ENCODE data around the gene MFF.

Gene MFF

GRCh38 chr2:227295806-227296205, 29.2 kb upstream of the MFF start:
- H3K4me1 ChIP-seq (ENCODE audit: control insufficient read depth, insufficient read depth, low read length) = no peaks in the 10 kb centered on the region
- H3K27ac ChIP-seq (ENCODE audit: extremely low read depth, low read depth, low read length) = no peak overlapping the region
- H3K36me3 ChIP-seq (ENCODE audit: control insufficient read depth in 2 of 2, insufficient read depth in 1 of 2, low read length in 2 of 2) = no peaks in the 10 kb centered on the region
- H3K4me3 ChIP-seq (ENCODE audit: low read depth, low read length) = no peak overlapping the region
- no peaks in the 10 kb centered on the region for H3K9me3 ChIP-seq (ENCODE audit: control insufficient read depth, insufficient read depth, low read depth, low read length)
- POLR2A ChIA-PET = no interaction called here
- TF ChIP-seq ZNF585B (tag by site-specific recombination; IDR thresholded peaks at IDR 0.05) = no peak
- TF ChIP-seq GLIS2 (tag by site-specific recombination; IDR thresholded peaks at IDR 0.05) = no peak
- no peak for TF ChIP-seq ZNF184 (tag by site-specific recombination; IDR thresholded peaks at IDR 0.05)
- no peak for TF ChIP-seq ZNF488 (tag by site-specific recombination; IDR thresholded peaks at IDR 0.05)
- TF ChIP-seq ZSCAN4 (tag by site-specific recombination; IDR thresholded peaks at IDR 0.05) = no peak
- no peak for TF ChIP-seq ZSCAN5A (tag by site-specific recombination; IDR thresholded peaks at IDR 0.05)
- no peak for TF ChIP-seq ZNF148 (tag by site-specific recombination; IDR thresholded peaks at IDR 0.05; ENCODE audit: borderline replicate concordance)
- no peak for TF ChIP-seq ZNF169 (tag by site-specific recombination; IDR thresholded peaks at IDR 0.05)
- TF ChIP-seq ZNF335 (tag by site-specific recombination; conservative IDR thresholded peaks at IDR 0.05) = no peak
- no peak for TF ChIP-seq ZNF501 (tag by site-specific recombination; IDR thresholded peaks at IDR 0.05)
- no peak for TF ChIP-seq ZNF544 (tag by site-specific recombination; IDR thresholded peaks at IDR 0.05)
- TF ChIP-seq, protein P1, sequence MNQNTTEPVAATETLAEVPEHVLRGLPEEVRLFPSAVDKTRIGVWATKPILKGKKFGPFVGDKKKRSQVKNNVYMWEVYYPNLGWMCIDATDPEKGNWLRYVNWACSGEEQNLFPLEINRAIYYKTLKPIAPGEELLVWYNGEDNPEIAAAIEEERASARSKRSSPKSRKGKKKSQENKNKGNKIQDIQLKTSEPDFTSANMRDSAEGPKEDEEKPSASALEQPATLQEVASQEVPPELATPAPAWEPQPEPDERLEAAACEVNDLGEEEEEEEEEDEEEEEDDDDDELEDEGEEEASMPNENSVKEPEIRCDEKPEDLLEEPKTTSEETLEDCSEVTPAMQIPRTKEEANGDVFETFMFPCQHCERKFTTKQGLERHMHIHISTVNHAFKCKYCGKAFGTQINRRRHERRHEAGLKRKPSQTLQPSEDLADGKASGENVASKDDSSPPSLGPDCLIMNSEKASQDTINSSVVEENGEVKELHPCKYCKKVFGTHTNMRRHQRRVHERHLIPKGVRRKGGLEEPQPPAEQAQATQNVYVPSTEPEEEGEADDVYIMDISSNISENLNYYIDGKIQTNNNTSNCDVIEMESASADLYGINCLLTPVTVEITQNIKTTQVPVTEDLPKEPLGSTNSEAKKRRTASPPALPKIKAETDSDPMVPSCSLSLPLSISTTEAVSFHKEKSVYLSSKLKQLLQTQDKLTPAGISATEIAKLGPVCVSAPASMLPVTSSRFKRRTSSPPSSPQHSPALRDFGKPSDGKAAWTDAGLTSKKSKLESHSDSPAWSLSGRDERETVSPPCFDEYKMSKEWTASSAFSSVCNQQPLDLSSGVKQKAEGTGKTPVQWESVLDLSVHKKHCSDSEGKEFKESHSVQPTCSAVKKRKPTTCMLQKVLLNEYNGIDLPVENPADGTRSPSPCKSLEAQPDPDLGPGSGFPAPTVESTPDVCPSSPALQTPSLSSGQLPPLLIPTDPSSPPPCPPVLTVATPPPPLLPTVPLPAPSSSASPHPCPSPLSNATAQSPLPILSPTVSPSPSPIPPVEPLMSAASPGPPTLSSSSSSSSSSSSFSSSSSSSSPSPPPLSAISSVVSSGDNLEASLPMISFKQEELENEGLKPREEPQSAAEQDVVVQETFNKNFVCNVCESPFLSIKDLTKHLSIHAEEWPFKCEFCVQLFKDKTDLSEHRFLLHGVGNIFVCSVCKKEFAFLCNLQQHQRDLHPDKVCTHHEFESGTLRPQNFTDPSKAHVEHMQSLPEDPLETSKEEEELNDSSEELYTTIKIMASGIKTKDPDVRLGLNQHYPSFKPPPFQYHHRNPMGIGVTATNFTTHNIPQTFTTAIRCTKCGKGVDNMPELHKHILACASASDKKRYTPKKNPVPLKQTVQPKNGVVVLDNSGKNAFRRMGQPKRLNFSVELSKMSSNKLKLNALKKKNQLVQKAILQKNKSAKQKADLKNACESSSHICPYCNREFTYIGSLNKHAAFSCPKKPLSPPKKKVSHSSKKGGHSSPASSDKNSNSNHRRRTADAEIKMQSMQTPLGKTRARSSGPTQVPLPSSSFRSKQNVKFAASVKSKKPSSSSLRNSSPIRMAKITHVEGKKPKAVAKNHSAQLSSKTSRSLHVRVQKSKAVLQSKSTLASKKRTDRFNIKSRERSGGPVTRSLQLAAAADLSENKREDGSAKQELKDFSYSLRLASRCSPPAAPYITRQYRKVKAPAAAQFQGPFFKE (tag by site-specific recombination; IDR thresholded peaks at IDR 0.05; ENCODE audit: borderline replicate concordance) = no peak
- no peak for TF ChIP-seq ZNF768 (tag by site-specific recombination; IDR thresholded peaks at IDR 0.05)
- no peak for TF ChIP-seq SP2 (tag by site-specific recombination; IDR thresholded peaks at IDR 0.05)
- TF ChIP-seq ZNF777 (tag by site-specific recombination; IDR thresholded peaks at IDR 0.05; ENCODE audit: borderline replicate concordance) = no peak
- TF ChIP-seq PRDM1 (tag by site-specific recombination; IDR thresholded peaks at IDR 0.05) = no peak
- no peak for TF ChIP-seq ZNF26 (tag by site-specific recombination; IDR thresholded peaks at IDR 0.05)
- TF ChIP-seq ZNF785 (tag by site-specific recombination; IDR thresholded peaks at IDR 0.05) = no peak
- CTCF ChIA-PET = no interaction called here

Measured in HEK293 (cell line).